ENCODE results near the gene WASHC1.
"Not testable (repeated sequence)": the region's sequence is repeated elsewhere in the genome, so short reads cannot be mapped to it uniquely, and the experiment has no call there.

WASHC1 gene

DNA sequence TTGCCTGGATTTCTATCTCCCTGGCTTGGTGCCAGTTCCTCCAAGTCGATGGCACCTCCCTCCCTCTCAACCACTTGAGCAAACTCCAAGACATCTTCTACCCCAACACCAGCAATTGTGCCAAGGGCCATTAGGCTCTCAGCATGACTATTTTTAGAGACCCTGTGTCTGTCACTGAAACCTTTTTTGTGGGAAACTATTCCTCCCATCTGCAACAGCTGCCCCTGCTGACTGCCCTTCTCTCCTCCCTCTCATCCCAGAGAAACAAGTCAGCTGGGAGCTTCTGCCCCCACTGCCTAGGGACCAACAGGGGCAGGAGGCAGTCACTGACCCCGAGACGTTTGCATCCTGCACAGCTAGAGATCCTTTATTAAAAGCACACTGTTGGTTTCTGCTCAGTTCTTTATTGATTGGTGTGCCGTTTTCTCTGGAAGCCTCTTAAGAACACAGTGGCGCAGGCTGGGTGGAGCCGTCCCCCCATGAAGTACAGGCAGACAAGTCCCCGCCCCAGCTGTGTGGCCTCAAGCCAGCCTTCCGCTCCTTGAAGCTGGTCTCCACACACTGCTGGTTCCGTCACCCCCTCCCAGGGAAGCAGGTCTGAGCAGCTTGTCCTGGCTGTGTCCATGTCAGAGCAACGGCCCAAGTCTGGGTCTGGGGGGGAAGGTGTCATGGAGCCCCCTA is 15.0 kb downstream of the WASHC1 start:
- DNase-seq (ENCODE audit: low read depth) = not testable (repeated sequence)

DNA sequence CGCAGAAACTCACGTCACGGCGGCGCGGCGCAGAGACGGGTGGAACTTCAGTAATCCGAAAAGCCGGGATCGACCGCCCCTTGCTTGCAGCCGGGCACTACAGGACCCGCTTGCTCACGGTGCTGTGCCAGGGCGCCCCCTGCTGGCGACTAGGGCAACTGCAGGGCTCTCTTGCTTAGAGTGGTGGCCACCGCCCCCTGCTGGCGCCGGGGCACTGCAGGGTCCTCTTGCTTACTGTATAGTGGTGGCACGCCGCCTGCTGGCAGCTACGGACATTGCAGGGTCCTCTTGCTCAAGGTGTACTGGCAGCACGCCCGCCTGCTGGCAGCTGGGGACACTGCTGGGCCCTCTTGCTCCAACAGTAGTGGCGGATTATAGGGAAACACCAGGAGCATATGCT is 18.1 kb downstream of the WASHC1 start:
- not testable (repeated sequence) for DNase-seq (ENCODE audit: low read depth)

DNA sequence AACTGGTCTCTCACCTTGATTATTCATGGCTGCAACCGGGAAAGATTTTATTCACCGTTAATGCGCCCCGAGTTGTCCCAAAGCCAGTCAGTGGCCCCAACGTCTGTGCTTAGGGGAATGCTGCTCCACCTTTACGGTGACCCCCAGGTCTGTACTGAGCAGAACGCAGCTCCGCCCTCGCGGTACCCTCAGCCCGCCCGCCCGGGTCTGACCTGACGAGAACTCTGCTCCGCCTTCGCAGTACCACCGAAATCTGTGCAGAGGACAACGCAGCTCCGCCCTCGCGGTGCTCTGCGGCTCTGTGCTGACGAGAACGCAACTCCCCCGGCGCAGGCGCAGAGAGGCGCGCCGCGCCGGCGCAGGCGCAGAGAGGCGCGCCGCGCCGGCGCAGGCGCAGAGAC is 18.6 kb downstream of the WASHC1 start:
- not testable (repeated sequence) for DNase-seq (ENCODE audit: low read depth)

GRCh38 chr9:10207-10606 is 19.0 kb downstream of the WASHC1 start:
- not testable (repeated sequence) for DNase-seq (ENCODE audit: low read depth)

All from EH (cell line).